Measurements from ENCODE around the gene GTF3C1.
A peak's percentile ranks its signal among the peaks of the same experiment; 100 is the strongest.

Gene GTF3C1

DNA sequence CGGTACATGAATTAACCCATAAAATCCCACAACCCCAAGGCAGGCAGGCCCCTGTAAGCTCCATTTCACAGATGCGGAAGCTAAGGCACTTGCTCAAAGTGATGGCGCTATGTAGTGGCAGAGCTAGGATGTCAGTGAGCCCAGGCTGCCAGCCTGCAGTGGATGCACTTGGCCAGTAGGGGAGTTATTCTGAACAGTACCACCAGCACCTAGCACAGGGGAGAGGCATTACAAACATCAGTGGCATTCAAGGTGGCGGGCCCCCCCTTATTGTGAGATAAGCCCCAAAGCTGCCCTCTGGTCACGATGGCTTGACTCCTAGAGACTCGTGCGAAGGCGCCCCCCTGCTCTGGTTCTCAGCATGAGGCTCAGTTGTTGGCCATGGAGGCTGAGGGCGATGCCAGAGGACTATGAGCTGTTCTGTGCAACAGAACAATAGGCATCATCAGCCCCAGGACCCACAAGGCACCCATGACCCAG lies 33.8 kb downstream of the GTF3C1 start:
- DNase-seq = peak; percentile 16

DNA sequence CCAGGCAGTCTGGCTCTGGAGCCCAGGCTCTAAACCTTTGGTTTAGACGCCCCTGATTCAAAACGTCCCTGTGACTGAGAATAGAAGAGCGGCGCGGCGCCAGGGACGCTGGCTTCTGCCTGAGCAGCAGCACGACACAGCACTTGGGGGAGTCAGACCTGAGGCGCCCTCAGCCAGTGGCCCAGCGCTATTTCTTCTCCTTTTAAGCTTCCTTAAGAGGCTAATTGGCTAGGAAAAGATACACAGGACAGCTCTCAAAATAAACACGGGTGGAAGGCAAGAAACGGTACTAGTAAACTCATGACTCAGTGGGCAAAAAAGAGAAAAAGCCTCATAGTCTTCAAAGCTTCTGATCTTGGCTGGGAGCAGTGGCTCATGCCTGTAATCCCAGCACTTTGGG lies 34.9 kb downstream of the GTF3C1 start:
- no peak for DNase-seq

DNA sequence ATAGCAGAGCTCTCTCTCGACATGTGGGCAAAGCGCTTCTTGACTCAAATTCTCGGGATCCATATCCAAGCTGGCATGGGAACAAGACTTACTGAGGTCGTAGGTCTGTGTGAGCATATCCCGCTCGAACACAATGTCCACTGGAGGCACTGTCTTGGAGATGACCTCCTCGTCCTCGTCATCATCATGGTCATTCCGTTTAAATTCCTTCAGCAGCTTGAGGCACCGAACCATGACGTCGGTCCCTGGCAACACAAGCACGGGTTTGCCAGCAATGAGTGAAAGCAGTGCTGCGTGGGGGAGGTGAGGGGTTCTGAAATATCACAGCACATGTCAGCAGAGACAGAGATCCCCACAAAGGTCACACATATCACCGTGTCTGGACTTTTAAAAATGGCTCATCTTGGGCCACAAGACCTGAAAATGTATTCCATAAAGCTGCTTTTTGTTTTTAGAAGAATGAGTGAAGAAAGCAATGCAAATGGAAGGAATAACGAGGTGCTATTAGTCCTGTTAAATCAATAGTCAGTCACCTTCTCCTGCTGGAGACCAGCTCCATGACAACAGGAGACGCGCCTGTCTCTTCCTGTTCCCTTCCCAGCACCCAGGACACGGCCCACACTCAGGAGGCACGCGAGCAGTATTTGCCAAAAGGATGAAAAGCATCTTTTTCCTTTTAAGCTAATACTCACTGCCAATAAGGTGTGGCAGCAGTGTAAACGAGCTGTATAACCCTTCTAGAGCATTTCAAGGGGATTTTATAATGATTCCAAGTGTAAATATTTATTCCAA lies 37.9 kb downstream of the GTF3C1 start:
- no peak for DNase-seq

DNA sequence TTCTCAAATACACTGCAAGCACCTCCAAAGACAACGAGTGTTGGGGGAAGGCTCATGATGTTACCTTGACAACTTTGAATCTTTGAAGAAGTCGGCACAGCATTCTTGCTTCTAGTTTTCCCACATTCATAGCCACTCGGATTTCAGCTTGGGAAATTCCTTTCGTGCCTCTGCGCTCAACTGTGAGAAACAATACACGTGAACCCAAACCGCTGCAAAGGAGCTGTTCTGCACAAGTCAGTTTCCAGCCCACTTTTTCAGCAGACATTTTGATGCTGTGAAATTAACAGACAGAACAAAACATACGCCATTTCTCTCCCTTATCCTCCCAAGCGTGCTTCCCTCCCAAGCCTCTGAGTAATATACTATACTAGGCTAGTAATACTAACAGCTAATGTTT lies 41.2 kb downstream of the GTF3C1 start:
- DNase-seq = no peak

DNA sequence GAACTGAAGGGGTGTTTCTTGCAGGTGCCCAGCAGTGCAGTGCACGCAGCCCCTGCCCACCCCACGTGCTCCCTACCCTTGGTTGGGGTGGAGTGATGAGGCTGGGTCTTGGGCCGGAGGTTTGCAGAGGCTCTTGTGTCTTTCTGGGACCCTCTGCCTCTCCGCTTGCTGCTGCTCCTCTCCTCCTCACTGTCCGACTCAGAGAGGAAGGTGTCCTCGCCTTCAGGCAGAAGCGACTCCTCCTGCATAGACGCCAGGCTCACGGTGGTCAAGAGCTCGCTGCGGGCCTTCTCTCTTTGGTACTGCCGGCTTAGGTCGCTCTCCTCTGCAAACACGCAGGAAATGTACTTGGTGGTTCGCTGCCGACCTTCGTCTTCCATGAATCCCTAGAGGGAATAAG lies 42.9 kb downstream of the GTF3C1 start:
- DNase-seq = no peak

DNA sequence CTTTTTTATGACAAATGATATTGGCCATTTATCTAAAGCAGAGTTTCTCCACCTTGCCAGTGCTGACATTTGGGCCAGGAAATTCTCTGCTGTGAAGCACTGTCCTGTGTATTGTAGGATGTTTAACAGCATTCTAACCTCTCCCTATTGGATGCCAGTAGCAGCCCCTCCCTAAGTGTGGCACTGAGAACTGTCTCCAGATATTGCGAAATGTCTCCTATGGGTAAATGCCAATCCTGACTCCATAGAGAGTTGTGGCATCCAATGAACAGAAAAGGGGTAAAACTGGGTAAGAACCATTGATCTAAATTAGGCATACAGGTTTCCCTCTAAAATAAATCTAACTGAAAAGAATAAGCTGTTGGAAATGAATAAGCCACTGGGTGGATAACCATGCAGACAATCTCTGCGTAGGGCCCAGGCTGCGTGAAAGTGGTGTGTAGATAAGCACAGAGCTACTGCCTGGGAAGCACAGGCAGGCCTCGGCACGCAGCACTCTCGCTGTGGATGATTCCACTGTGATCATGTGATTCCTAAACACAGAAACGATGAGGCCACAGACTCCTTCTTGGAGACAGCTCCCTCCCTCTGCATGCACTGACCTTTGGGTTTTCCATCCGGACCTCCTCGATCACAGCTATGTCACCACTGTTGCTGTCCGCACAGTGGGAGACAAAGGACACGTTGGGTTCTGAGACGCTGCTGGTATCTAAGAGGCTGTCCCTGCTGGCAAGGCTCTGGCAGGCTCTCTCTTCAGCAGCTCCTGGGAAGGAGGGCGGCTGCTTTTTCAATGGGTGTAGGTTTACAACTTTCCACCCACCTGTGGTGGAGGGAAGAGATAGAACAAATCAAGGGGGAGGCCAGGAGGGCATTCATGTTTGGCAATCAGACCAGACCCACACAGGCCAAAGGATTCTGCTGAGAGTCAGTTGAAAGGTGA lies 44.1 kb downstream of the GTF3C1 start:
- no peak for DNase-seq

DNA sequence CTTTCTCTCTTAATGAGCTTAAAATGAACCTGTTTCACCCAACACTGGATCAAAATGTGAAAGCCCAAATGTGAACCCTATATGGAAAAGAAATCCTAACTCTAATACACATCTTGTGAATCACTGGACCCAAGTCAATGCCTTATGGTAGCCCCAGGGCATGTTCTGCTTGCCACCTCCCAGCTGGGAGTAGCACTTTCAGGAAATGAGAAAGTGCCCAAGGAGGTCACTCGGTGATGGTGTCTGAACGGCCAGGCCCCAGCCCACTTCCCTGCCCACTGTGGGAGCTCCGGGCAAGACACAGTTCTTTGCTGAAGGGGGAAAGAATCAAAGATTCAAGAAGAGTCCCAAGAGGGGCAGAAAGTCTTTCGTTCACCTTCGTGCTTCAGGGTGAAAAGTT lies 46.1 kb downstream of the GTF3C1 start:
- no peak for DNase-seq

DNA sequence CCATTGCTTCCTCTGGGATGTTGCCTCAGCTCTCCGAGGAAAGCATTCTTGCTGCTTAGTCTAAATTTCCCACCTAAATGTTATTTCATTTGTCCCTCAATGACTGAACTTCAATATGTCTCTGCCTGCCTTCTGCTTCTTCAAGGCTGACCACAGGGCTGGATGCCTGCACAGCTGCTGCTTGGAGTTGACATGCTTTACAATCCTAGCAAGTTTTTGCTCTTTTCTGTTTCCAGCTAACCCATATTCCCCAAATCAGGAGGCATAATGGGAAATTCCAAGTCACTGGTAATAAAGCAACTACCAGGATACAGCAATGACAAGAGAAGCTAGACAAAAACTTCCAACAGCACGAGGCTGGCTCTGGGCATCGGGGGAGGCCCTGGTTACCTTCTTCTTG lies 48.9 kb downstream of the GTF3C1 start:
- no peak for DNase-seq

DNA sequence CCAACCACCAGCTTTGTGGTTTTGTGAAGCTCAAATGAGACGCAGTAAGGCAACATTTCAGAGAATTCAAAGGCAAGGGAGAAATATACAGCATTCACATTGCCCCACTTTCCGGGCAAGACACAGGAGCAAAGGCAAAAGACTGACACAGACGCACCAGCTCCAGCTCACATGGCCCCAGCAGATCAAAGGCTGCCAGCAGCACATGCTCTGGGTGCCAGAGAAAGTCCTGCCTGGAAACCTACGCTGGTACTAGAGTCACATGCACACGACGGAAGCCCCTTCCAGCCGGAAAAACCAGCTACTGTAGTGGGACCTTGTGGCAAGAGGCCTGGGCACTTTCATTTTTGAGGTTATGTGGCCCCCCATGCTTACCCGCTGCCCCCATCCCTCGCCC lies 50.1 kb downstream of the GTF3C1 start:
- no peak for DNase-seq

DNA sequence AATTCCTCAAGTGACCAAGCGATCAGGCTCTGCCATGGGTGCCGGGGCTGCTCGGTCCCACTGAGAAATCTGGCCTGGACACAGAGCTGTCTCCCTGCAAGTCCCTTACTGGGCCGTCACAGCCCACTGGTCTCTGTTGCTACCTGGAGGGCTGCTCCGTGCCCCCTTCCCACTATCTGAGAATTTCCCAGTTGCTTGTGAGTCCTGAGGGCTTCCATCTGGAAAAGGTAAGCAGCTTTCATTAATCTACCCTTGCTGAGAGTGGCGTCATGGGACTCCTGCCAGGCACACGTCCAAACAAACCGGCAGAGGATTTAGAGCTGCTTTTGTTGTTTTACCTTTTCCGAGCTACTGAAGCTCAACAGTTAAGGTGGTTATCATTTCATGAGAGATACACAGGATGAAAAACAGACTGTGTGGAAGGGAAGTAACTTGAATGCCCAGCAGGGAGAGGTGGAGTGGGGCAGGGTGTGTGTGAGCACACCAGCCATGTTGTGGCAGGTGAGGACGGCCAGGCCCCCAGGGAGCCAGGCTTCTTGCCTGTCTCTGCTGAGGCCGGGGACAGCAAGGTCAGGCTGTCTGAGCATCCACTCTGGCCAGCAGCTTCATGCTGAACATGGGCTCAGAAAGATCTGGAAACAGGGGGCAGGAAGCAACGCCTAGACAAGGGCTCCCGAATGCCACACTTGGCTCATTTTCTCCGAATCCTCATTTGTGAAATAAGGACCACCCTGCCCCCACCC lies 50.6 kb downstream of the GTF3C1 start:
- DNase-seq = no peak

DNA sequence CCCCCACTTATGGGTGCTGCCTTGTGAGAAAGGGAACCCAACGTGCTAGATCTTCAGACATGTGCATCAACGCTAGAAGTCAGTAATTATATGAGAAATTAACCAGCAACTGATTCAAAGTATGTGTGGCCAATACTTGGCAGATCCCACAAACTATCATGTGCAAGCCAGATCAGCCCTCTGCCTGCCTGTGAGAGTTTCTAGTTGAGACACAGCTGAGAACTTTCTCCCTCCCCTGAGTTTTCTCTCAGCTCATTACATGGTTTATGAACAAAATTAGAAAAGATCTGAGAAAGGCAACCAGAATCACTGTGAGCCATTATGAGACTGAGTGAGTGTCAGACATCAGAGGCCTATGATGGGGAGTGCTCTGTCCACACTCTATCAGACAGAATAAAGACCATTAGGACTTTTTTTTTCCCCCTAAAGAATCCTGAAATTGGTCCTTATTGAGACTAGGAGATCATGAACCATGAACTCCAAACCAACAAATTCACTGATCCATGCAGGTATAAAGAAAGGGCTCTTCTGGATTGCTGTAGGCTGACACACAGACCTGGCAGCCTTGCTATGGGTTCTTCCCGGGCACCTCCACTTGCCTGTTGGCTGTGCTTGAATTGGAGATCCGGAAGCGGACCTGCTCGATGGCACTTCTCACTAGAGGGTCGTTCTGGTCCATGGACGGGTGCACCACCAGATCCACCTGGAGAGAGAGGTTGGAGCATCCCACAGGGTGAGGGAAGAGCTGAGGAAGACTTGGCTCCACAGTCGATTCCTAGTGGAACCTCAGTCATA lies 51.5 kb downstream of the GTF3C1 start:
- DNase-seq = no peak

DNA sequence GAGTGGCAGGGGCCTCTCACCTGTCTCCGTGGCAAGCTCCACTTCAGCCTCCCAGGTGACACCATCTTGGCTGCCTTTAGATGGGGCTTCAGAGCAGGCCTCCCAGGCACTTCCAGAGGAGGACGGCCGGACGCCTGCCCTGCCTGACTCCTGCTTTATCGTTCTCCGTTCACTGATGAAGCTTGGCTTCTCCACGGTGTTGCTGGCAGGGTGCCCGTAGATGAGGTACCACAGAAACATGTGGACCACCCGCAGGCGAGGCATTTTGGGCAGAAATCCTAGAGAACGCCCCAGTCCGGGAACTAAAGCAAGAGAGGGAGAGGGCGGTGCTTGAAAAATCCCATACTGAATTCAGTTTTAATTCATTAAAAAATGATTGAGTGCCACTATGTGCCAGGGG lies 54.5 kb downstream of the GTF3C1 start:
- DNase-seq = no peak

DNA sequence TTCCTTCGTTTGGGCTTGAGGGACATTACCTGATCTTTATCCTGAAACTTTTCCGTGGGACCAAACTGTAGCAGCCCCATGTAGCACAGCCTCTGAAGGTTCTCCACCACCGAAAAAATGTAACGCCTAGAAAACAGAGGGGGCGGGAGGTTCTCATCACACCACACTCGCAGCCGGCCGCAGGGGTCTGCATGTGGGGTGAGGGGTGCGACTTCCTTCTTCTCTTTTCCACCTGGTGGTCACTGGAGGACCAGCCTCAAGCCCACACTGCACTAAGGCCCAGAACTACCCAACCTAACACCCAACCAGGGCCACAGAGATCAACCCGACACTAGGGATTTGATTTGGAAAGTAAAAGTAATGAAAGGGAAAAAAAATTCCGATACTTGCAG lies 57.1 kb downstream of the GTF3C1 start:
- DNase-seq = no peak

DNA sequence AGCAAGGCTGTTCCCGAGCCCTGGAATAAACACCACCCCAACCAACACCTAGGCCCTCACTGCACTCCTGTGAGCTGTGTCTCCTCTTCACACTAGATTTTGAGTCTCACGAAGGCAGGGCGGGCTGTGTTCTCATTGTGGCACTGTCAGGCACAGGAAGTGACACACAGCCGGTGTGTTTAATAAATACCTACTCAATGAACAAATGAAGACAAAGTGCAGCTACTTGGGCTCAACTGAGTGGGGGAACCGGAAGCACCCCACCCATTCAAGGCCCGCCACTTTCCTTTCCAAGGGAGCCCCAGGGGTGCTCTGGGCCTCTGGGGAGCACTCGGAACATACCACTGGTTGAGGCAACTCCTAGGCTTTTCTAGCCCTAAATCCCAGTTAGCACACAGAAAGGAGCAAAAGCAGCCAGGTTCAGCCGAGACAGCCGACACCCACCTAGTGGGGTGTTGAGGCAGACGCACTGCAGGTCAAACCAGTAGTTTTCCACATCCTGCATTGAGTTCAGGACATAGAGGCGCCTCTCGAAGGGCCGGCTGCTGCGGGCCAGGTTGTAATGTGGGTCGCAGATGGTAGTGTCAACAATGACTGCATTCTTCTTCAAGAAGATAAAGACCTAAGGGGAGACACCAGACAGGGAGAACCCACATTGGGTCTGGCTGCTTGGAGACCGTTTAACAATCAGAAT lies 57.7 kb downstream of the GTF3C1 start:
- no peak for DNase-seq

DNA sequence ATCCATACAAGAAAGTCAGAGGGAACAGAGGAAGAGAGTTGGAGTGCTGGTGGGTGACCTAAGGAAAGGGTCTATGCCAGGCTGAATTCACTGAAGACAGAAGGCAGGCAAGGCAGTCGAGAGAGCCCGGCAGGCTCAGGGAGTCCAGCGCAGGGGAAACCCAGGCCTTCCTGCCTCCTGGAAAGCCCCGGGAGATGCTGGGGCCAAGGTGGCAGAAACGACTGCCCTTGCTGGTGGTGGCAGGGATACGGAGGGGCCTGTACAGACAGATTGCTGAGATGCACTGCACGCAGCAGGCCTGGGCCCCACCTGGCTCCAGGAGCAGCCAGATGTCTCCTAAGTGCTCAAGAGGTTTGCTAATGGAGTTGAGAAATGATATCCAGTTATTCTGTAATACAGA lies 59.8 kb downstream of the GTF3C1 start:
- no peak for DNase-seq

DNA sequence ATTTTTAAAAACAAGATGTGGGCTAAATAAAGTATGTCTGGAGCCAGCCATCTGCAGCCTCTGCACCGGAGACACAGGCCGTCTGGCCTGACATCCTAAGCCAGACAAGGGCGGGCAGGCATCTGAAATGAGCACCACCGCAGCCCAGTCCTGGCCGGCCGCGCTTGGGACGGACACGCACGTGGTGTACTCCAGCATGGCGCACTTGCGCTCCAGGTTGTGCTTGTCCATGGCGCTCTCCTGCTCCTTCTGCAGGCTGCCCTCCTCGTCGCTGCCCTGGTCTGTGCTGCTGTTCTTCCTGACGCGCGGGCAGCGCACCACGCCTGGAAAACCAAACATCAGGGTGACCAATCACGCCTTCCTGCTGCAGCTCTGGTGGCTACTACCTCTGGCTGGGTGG lies 60.3 kb downstream of the GTF3C1 start:
- no peak for DNase-seq

DNA sequence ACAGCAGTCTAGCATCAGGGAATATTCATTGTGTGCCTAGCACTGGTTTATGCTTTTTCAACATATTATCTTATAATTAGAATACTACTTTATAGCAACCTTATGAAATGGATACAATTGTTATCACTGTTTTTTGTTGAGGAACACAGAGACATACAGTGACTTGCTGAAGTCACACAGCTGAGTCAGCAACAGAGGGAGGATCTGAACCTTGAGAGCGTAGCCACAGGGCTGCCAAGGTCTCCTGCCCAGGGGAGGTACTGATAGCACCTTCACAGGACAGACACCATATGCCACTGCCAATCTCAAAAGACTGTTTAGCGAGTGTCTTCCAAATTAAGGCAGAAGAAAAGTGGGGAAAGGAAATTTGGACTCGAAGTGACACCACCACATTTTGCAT lies 63.0 kb downstream of the GTF3C1 start:
- no peak for DNase-seq

DNA sequence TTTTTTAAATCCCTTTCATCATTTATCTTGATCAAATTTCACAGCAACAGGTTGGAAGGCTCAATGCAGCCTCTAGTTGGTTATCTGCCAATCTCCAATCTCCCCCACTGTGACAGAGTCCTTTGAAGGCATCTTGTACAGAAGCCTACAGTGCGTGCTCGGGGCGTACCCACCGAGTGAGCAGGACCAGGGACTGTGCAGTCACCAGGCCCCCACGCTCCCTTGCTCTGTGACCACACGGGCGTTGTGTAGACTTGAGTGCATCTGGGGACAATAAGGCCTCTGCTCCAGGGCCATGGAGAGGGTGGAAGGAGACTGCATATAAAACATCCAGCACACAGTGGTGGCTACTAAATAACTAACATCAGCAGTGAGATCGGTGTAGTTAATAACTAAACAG lies 63.4 kb downstream of the GTF3C1 start:
- DNase-seq = no peak

DNA sequence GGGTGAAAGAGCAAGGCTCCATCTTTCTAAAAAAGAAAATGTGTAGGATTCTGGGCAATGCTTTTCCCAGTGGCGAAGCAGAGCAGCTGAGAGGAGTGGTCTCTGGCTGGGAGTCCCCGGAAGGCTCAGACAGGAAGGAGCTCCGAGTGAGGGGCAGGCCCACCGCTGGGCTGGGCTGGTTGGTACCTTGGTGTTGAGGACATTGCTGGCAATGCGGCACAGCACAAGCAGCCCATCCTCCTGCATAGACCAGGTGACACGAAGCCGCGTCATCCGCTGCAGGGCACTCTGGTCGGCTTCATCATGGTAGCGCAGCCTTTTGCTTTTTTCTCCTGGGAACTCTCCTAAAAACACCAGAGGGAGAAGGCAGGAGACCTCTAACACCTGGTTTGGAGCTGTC lies 63.9 kb downstream of the GTF3C1 start:
- no peak for DNase-seq

DNA sequence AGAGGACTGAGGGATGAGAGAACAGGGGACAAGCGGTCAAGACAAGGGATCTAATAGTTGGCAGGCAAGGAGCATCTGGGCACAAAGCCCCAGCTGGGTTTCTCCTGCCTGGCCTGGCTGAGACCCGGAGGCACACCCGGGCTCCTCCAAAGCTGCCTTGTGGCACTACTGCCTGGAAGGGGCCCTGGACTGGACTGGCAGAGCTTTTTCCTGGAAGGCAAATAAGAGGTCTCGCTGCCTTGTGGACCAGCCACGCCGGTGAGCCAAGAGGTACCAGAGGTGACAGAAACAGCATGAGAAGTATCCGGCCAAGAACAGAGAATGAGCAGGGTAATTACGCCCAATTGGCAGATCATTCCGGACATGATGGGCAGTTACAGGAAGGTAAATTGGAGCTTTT lies 64.6 kb downstream of the GTF3C1 start:
- DNase-seq = no peak

DNA sequence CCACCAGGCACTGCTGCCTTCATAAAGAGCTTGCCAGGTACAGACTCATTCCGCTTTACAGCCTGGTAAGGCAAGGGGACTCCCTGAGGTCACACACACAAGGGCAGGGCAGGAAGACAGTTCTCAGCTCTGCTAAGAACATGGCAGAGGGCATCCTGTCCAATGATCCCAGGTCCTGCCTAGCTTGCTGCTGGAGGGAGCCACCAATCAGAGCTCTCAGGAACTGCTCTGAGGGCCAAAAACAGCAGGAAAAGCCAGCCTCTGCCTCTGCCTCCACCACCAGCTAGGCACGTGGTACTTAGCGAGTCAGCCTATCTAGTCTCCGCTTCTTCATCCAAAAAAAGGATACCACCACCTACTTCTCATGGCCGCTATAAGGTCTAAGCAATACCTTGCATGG lies 66.1 kb downstream of the GTF3C1 start:
- DNase-seq = no peak

DNA sequence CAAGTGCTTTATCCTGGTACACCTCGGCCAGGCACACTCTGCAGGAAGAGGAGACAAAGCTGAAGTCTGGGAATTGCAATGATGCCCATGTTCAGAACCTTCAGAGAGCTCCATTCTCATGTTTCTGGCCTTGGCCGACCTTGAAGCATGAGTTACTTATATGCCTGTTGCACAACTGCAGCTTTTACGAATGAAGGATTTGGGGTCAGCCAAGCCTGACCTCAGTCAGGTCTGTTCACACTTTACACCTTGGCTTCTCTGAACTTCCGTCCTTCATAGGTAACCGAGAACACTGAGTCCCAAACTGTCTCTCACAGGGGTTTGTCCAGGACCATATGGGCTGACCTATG lies 66.7 kb downstream of the GTF3C1 start:
- DNase-seq = no peak
